Measurements from ENCODE around the gene CHST2.

CHST2 gene

DNA sequence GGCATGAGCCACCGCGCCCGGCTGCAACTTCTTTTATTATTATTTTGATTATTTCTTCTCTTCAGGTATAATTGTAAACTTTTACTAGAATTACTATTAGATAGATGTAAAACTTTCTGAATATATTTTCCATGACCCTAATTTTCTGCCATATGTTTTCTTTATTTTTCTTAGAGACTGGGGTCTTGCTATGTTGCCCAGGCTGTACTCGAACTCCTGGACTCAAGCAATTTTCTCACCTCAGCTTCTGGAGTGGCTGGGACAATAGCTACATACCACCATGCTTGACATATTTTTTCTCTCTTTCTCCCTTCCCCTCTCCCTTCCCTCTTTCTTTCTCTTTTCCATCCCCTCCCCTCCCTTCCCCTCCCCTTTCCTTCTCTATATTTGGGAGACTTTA is 29.6 kb upstream of the CHST2 start:
- H3K27me3 Mint-ChIP-seq: no peaks in the 10 kb centered on the region
- H3K4me3 Mint-ChIP-seq: no peak overlapping the region
- CTCF ChIA-PET: no interaction called here
- DNase-seq: no peak
- no peaks in the 10 kb centered on the region for H3K4me1 Mint-ChIP-seq
- no peak overlapping the region for H3K27ac Mint-ChIP-seq
- peaks cover under 1% of the 10 kb centered on the region for H3K9me3 Mint-ChIP-seq
- H3K36me3 Mint-ChIP-seq: no peaks in the 10 kb centered on the region

DNA sequence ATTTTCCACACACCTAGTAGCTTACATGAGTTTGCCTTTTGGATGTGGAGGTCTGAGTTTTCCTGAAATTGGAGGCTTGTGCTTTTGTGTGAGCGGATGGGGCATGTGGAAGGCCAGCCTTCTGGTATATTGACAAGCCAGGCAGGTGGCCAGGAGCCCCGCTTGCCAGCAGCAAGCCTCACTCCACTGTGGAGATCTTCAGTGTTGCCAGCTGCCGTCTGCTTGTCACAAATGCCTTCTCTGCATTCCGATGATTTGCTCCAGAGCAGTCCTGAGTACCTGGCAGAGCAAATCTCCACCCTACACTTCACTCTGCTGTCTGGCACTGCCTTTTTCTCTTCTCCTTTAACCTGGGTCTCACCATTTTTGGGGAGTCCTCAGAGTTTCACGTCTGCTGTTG is 29.1 kb upstream of the CHST2 start:
- Mint-ChIP-seq H3K27ac (no peak overlapping the region), H3K4me3 (no peak overlapping the region), H3K4me1 (no peaks in the 10 kb centered on the region), H3K9me3 (no peaks in the 10 kb centered on the region), H3K36me3 (no peaks in the 10 kb centered on the region), H3K27me3 (no peaks in the 10 kb centered on the region)
- CTCF ChIA-PET: no interaction called here
- no peak for DNase-seq

DNA sequence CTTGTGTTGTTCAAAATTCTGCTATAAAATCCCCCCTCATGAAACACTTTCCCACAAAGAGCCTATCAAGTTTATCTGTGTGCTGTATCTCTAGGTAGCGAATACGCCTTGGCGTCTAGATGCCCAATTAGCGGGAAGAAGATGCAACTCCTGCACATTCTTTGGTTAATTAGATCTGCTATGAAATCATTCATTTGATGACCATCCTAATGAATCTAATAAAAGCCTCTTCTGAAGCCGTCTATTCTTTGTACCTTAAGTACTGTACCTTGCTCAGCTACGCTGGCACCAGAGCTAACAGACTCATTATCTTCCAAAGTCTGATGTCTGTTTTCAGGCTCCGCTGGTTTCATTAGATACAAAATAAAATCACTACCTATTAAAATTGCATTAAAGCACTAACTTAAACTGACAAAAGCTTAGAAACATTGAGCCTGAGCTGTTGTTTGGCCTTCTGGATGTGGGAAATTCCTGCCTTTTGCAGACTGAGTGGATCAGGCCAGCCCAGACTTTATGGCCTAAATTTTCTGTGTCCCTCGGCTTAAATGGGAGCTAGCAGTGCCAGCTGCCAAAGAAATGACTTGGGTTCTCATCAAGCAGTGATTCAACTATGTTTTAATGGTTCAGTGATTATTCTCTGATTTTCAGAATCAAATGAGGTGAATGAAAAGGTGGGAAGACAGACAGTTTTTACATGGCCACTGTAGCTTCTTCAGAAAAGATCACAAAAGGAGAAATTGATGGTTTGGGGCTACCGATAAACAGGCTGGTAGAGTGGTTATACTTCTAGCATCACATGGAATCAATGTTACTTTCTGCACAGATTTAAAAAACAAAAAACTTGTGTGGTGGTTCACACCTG is 28.4 kb upstream of the CHST2 start:
- Mint-ChIP-seq H3K9me3 (no peaks in the 10 kb centered on the region), H3K4me1 (no peaks in the 10 kb centered on the region), H3K36me3 (no peaks in the 10 kb centered on the region), H3K27ac (no peak overlapping the region), H3K27me3 (no peaks in the 10 kb centered on the region), H3K4me3 (no peak overlapping the region)
- DNase-seq: no peak
- CTCF ChIA-PET: interaction anchor here (0.6 kb wide), 1 partner anchor 529 kb away, joined by 3 read pairs; no protein-coding TSS in a partner anchor

DNA sequence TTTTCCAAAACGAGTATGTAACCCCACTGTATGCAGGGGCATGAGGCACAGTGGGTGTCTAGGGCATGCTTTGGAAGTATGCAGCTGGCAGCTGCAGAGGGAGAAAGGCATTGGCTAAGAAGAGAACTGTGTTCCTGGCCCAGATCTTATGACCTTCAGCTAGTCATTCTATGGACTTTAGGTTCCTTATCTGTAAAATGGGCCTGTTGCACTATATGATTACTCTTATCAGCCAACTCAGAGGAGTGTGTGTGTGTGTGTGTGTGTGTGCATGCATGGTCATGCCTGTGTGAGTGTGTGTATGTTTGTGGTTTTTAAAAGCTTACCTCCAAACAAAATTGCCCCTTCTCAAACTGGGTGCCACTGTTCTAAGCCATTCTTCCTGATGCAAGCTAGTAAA is 27.4 kb upstream of the CHST2 start:
- Mint-ChIP-seq H3K27ac (no peak overlapping the region), H3K4me3 (no peak overlapping the region), H3K9me3 (no peaks in the 10 kb centered on the region), H3K4me1 (no peaks in the 10 kb centered on the region), H3K36me3 (no peaks in the 10 kb centered on the region), H3K27me3 (no peaks in the 10 kb centered on the region)
- CTCF ChIA-PET: no interaction called here
- no peak for DNase-seq

DNA sequence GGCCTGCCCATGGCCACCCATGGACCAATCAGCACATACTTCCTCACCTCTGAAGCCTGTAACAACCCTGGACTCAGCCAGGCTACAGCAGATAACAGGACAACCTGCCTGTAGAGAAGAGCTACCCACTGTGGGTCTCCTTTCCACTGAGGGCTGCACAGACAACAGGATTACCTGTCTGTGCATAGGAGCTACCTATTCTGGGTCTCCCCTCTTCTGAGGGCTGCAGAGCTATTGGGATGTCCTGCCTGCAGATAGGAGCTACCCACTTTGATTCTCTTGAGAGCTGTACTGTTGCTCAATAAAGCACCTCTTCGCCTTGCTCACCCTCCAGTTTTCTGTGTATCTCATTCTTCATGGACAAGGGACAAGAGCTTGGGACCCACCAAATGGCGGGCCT is 23.8 kb upstream of the CHST2 start:
- H3K27me3 Mint-ChIP-seq: peaks cover 7% of the 10 kb centered on the region
- no peaks in the 10 kb centered on the region for H3K36me3 Mint-ChIP-seq
- DNase-seq: no peak
- H3K27ac Mint-ChIP-seq: no peak overlapping the region
- no peaks in the 10 kb centered on the region for H3K9me3 Mint-ChIP-seq
- CTCF ChIA-PET: no interaction called here
- no peaks in the 10 kb centered on the region for H3K4me1 Mint-ChIP-seq
- no peak overlapping the region for H3K4me3 Mint-ChIP-seq

DNA sequence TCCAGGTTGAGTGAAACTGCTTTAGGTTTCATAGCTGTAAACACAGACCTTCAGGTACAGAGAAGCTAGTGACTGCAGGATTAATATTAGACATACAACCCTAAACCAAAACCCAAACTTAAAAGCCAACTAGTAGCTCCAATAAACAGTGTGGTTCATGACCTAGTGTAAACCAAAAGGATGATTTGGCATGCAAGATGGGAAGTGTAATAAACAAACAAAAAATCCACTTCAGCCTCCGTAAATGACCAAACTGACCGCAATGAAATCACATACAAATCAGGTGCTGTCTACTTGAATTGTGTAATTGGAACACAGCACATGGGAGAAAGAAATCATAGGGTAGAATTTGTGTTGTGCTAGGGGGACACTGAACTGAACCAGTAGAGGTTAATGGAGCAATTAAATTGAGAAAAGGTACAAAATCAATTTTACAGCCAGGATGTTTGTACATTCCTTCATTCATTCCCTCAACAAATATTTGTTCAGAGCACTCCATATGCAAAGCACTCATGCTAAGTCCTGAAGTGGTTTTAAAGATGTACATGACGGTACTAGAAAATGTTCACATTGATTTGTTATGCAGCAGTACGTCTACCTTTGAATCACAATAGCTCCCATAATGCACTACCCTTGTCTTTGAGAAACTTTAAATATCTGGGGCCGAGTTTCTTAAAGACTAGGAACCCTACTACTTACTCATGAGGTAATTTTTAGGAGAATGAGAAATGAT is 21.4 kb upstream of the CHST2 start:
- DNase-seq: no peak
- Mint-ChIP-seq H3K4me3 (no peak overlapping the region), H3K36me3 (no peaks in the 10 kb centered on the region), H3K9me3 (no peaks in the 10 kb centered on the region), H3K27me3 (peaks cover 7% of the 10 kb centered on the region), H3K4me1 (no peaks in the 10 kb centered on the region), H3K27ac (no peak overlapping the region)
- CTCF ChIA-PET: no interaction called here

DNA sequence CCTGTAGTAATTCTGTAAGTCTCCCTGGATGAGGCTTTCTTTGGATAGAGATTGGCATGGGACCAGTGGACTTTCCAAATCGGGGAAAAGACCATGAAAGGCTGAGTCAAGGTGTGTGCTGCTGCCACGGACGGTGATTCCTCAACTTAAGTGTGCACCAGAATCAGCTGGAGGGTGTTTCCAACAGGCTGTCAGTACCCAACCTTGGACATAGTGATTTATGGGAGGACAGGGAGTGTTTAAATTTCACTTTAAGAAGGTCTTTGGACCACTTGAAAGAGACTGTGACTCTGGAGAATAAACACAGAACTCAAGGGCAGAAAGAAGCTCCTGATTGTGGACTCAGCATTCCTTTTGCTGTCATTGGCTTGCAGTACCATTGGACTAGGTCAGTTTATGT is 20.4 kb upstream of the CHST2 start:
- Mint-ChIP-seq H3K36me3 (no peaks in the 10 kb centered on the region), H3K27ac (no peak overlapping the region), H3K4me1 (no peaks in the 10 kb centered on the region), H3K4me3 (no peak overlapping the region), H3K9me3 (peaks cover 3% of the 10 kb centered on the region), H3K27me3 (peaks cover 7% of the 10 kb centered on the region)
- CTCF ChIA-PET: no interaction called here
- DNase-seq: no peak

DNA sequence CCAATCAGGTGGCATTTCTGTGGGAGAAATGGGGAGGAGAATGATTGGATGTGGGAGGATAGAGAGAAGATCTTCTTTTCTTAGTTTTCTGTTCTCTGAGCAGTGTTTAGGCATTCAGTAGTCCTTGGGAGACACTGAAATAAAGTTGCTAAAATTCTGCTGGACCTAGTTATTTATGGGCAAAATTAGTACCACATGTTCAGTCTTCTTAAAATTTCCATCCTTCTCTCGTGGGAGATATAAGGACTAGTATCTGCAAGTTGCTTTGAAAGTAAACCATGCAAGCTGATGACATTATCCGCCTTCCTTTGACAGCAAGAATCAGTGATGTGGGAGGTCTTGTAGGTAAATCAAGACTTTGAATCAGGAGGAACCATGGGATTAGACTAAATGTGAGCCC is 19.9 kb upstream of the CHST2 start:
- no peaks in the 10 kb centered on the region for H3K4me1 Mint-ChIP-seq
- H3K27ac Mint-ChIP-seq: no peak overlapping the region
- H3K4me3 Mint-ChIP-seq: no peak overlapping the region
- no peak for DNase-seq
- peaks cover 7% of the 10 kb centered on the region for H3K27me3 Mint-ChIP-seq
- H3K9me3 Mint-ChIP-seq: peaks cover 6% of the 10 kb centered on the region
- no peaks in the 10 kb centered on the region for H3K36me3 Mint-ChIP-seq
- CTCF ChIA-PET: no interaction called here

DNA sequence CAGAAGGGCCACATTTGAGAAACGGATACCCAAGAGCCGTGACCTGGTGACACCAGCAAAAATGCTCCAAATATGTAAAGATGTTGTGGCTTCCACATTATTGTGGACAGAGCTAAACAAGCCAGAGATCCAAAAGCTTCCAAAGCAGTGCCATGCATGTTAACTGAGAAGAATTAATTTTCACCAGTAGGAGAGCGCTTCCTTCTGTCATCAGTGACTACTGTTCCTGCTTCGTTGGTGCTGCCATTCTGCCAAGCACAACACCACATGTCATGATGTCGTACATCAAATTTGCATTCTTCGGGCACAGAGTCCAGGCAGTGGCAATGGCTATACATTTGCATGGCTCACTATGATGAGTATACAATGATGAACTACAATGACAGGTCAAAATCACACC is 19.1 kb upstream of the CHST2 start:
- Mint-ChIP-seq H3K4me1 (no peaks in the 10 kb centered on the region), H3K36me3 (no peaks in the 10 kb centered on the region), H3K27me3 (peaks cover 14% of the 10 kb centered on the region), H3K27ac (no peak overlapping the region), H3K4me3 (no peak overlapping the region), H3K9me3 (peaks cover 11% of the 10 kb centered on the region)
- CTCF ChIA-PET: no interaction called here
- DNase-seq: no peak

DNA sequence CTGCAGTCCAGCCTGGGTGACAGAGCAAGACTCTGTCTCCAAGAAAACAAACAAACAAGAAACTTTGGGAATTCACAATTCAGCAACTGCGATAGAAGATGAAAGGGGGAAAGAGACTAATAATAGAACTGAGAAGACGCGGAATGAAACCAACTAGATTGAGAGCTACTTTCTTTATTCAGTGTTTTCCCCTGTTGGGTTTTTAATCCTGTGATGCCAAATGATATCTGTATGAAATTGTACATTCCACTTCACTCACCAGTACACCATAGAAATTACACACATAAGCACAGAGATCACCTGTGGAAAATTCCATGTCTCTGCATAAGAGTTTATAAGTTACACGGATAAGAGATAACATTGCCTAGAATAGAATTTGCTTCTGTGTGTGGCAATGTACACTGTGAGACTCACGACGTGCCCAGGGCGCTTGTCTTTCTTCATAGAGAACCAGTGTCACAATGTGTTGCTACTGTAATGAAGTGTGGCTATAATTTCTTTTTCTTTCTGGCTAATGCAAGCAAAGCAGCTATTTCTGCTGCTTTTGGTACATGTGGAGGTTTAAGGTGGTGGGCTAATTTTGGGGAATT is 17.7 kb upstream of the CHST2 start:
- CTCF ChIA-PET: no interaction called here
- peaks cover 15% of the 10 kb centered on the region for H3K9me3 Mint-ChIP-seq
- H3K4me1 Mint-ChIP-seq: no peaks in the 10 kb centered on the region
- H3K4me3 Mint-ChIP-seq: no peak overlapping the region
- no peak overlapping the region for H3K27ac Mint-ChIP-seq
- peaks cover 16% of the 10 kb centered on the region for H3K27me3 Mint-ChIP-seq
- no peak for DNase-seq
- peaks cover 2% of the 10 kb centered on the region for H3K36me3 Mint-ChIP-seq

DNA sequence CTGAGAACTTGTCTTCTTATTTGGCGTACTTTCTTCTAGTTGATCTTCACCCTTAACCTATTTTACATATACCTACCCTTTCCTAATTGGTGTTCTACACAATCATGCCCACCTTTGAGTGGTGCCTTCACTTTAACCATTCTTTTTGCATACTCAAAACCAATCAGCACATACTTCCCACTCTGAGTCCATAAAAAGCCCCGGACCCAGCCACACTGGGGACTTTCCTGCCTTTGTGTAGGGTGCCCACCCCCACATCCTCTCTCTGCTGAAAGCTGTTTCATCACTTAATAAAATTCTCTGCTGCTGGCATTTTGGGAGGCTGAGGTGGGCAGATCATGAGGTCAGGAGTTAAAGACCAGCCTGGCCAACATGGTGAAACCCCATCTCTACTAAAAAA is 15.9 kb upstream of the CHST2 start:
- CTCF ChIA-PET: no interaction called here

DNA sequence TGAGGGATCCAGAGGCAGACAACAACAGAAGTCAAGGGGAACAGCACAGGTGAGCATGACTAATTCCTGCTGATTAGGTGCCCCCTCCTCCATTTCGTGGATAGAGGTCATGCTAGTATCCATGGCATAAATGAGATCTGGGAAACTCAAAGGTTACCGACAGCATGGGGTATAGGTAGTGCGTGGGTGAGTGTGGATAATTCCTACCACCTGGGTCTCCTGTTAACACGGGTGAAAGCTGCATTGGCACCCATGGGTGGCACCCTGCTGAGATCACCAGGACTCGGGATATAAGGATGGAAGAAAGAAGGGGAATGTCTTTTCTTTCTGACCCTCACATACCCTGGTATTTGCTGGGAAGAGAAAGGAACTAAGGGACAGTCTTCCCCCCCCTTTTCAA is 14.4 kb upstream of the CHST2 start:
- Mint-ChIP-seq H3K27me3 (peaks cover 10% of the 10 kb centered on the region), H3K9me3 (peaks cover 15% of the 10 kb centered on the region), H3K4me3 (no peak overlapping the region), H3K27ac (no peak overlapping the region), H3K36me3 (peaks cover 2% of the 10 kb centered on the region), H3K4me1 (no peaks in the 10 kb centered on the region)
- CTCF ChIA-PET: no interaction called here
- DNase-seq: no peak

More for the DNA sequence above, 15.9 kb upstream of the CHST2 start:
- no peak overlapping the region for H3K27ac Mint-ChIP-seq
- no peak overlapping the region for H3K4me3 Mint-ChIP-seq
- no peak for DNase-seq
- H3K36me3 Mint-ChIP-seq: peaks cover 2% of the 10 kb centered on the region
- no peaks in the 10 kb centered on the region for H3K4me1 Mint-ChIP-seq
- peaks cover 15% of the 10 kb centered on the region for H3K9me3 Mint-ChIP-seq
- H3K27me3 Mint-ChIP-seq: peaks cover 16% of the 10 kb centered on the region

DNA sequence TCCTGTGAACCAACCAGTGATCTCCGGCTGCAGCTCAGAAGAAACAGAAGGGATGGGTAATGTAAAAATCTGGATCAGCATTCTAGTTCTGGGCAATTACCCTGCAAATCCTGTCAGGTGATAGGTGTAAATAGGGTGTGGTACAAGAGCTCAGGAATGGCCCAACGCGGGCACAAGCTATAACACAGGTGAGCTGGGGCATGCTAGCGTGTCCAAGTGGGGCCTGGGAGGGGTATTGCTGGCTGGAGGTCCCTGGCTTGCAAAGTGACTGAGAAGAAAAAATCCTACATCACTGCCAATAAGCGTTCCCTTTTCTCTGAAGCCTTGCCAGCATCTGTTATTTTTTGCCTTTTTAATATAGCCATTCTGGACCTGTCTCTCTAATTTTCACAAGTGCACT is 9.7 kb upstream of the CHST2 start:
- H3K4me3 Mint-ChIP-seq: no peak overlapping the region
- DNase-seq: no peak
- peaks cover 29% of the 10 kb centered on the region for H3K27me3 Mint-ChIP-seq
- H3K4me1 Mint-ChIP-seq: no peaks in the 10 kb centered on the region
- H3K9me3 Mint-ChIP-seq: peaks cover 7% of the 10 kb centered on the region
- peaks cover 2% of the 10 kb centered on the region for H3K36me3 Mint-ChIP-seq
- CTCF ChIA-PET: interaction anchor here (0.6 kb wide), 1 partner anchor 1360 kb away, joined by 3 read pairs; no protein-coding TSS in a partner anchor
- no peak overlapping the region for H3K27ac Mint-ChIP-seq

DNA sequence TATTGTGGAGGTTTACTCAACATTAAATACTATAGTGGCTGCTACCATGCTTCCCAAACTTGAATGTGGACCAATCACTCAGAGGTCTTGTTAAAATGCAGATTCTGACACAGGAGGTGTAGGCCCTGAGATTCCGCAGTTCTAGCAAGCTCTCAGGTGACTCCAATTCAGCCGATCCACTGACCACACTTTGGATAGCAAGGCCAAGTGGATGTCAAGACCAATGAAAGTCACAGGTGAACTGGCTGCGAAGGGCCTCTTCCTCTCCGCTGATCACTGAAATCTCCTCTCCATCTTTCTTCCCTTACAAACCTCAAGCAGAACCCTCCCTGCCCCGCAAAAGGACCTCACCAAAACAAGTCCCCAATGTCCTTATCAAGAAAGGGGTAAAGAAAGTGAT is 9.2 kb upstream of the CHST2 start:
- Mint-ChIP-seq H3K4me3 (no peak overlapping the region), H3K4me1 (no peaks in the 10 kb centered on the region), H3K27me3 (peaks cover 28% of the 10 kb centered on the region), H3K36me3 (peaks cover 2% of the 10 kb centered on the region), H3K27ac (no peak overlapping the region), H3K9me3 (peaks cover 3% of the 10 kb centered on the region)
- DNase-seq: no peak
- CTCF ChIA-PET: interaction anchor here (0.6 kb wide), 1 partner anchor 1360 kb away, joined by 3 read pairs; no protein-coding TSS in a partner anchor

DNA sequence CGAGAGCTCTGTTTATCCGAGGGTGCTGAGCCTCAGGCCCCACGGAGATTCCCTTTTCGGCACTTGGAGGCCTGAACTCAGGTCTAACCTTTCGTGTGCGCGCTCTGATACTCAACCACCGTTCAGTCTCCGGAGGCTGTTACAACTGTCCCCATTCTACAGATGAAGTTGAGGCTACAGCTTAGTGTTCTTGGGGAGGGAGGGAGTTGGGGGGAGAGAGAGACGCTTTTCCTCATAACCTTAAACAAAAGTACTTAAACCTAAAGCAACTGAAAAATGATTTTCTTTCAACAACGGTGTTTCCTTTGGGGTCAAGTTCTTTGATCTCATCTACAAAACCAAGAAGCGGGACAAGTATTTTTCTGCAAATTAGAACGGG is 952 bp upstream of the CHST2 start:
- Mint-ChIP-seq H3K4me3 (peak overlapping the region; percentile 85), H3K4me1 (peaks cover 26% of the 10 kb centered on the region), H3K9me3 (no peaks in the 10 kb centered on the region), H3K27ac (no peak overlapping the region), H3K36me3 (no peaks in the 10 kb centered on the region), H3K27me3 (peaks cover 52% of the 10 kb centered on the region)
- CTCF ChIA-PET: no interaction called here
- no peak for DNase-seq
